ENCODE results near the gene C1GALT1. TPM values are rescaled to one million over a fixed set of nuclear protein-coding genes. Genes with fewer than 3 reads are reported as not detected.

The C1GALT1 gene
- total and polyA plus RNA-seq, 2 donors (not counting 1 experiment from before 2014, with no cell fraction given): 12.4 to 66.8 TPM

GRCh38 chr7:7256731-7257274 lies 74.5 kb downstream of the C1GALT1 start:
- Histone ChIP-seq H4K20me1 (ENCODE audit: control insufficient read depth, insufficient read depth, low read length, poor library complexity, severe bottlenecking) (no peaks in the 10 kb centered on the region), H3K9me3 (ENCODE audit: control extremely low read depth in 1 of 3, control insufficient read depth in 2 of 3, insufficient read depth in 1 of 3, low read length in 2 of 3) (peaks cover 0 to 6% (median 4%) of the 10 kb centered on the region in 3 donors), H3K36me3 (replicated peaks in 1 of 2; ENCODE audit: control extremely low read depth in 1 of 2, control insufficient read depth in 1 of 2, extremely low read depth in 1 of 2, insufficient read depth in 2 of 2, low read length in 1 of 2) (peaks cover 0 to 2% of the 10 kb centered on the region in 2 experiments), H3K4me1 (ENCODE audit: control insufficient read depth in 2 of 2, insufficient read depth in 2 of 2, low read length in 2 of 2) (peaks cover 62 to 68% of the 10 kb centered on the region in 2 donors), H3K4me2 (replicated peaks; ENCODE audit: low read depth, low read length, poor library complexity, severe bottlenecking) (peak overlapping the region; percentile 66), H3K9ac (ENCODE audit: low read length) (no peak overlapping the region), H3K79me2 (ENCODE audit: control insufficient read depth, insufficient read depth, low read length) (peaks cover 24% of the 10 kb centered on the region), H3K27ac (ENCODE audit: low read length in 2 of 2) (peak overlapping the region; percentile 80 to 81), H3K27me3 (replicated peaks in 1 of 4; ENCODE audit: control extremely low read depth in 1 of 4, control insufficient read depth in 3 of 4, insufficient read depth in 4 of 4, low read length in 3 of 4) (no peaks in the 10 kb centered on the region), H3K4me3 (ENCODE audit: control extremely low read depth in 1 of 5, extremely low read depth in 1 of 5, insufficient read depth in 1 of 5, low read depth in 2 of 5, low read length in 4 of 5) (no peak overlapping the region), H2AFZ (ENCODE audit: insufficient read depth, low read depth, low read length, poor library complexity, severe bottlenecking) (no peak overlapping the region)
- ChIA-PET POLR2A (no interaction called here), CTCF (no interaction called here)
- peak; percentile 13 for DNase-seq
- peaks cover 72% of the 10 kb centered on the region for H3K4me1 Mint-ChIP-seq
- WGBS (ENCODE audit: insufficient coverage): 95% methylated on average over 3 of the region's 6 CpGs
- peak overlapping the region; percentile 86 for H3K27ac Mint-ChIP-seq
- peak overlapping the region; percentile 56 for H3K4me3 Mint-ChIP-seq
- intact Hi-C loops (cut with micrococcal nuclease): loop anchor here (5.0 to 10.0 kb wide), 2 partner anchors 65 to 708 kb away; partner anchors contain the start of gene GLCCI1
- TF ChIP-seq CTCF (IDR thresholded peaks at IDR 0.05) (no peak), EZH2 (IDR thresholded peaks at IDR 0.05; ENCODE audit: borderline replicate concordance, insufficient read depth, low read depth, low read length, poor library complexity, severe bottlenecking) (no peak)
- no peaks in the 10 kb centered on the region for H3K27me3 Mint-ChIP-seq
- ATAC-seq (ENCODE audit: low read depth): no peak
- peaks cover 3% of the 10 kb centered on the region for H3K9me3 Mint-ChIP-seq (ENCODE audit: insufficient read depth)
